ENCODE data around the gene SLC38A10.

Gene SLC38A10

DNA sequence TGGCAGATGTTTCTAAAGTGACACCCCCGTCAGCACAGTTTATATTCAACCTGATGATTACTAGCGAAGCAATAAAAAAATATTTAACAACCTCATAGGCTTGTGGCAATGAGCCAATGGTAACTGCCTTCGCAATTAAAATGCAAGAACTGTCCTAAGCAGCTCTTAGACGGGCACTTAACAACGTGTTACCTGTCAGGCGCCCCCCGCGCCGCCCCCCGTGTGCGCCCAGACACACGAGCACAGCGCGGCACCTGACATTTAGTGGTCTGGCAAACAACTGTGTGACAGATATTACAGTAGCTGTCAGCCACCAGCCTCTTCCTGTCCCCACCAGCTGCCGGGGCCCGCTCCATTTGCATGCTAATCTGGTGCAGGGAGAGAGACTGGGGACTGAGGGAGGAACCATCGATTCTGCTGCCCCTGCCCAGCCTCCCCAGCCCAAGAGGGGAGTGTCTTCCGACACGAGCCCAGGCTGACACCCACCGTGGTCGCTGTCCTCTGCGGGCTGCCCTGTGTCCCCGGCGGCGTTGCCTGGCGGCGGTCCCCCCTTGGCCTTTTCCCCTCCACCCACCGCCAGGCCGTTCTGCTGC is 43.3 kb downstream of the SLC38A10 start:
- no peak for DNase-seq

DNA sequence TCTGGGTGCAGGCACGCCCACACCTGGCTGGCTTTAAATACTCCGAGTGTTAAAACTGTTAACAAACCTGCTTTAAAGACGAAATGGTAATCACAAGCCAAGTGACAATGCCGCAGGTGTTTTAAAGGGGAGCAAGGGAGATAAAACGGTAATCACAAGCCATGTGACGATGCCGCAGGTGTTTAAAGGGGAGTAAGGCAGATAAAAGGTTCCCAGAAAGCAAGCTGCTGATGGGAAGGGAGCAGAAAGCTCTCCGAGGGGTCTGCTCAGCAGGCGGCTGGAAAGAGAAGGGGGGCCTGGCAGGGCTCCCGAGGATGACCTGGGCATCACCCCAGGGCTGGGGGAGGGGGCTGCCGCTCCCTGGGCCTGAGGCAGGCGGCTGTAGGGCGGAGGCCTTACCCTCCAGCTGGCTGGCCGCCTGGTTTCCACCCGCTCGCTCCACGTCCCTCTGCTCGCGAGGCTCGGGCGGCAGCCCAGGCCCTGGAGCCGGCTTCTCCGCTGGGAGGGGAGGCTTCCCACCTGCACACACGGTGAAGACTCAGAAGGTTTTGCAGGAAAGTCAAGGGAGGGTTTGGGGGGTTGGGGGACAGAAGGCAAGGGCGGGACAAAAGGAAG is 43.9 kb downstream of the SLC38A10 start:
- no peak for DNase-seq

DNA sequence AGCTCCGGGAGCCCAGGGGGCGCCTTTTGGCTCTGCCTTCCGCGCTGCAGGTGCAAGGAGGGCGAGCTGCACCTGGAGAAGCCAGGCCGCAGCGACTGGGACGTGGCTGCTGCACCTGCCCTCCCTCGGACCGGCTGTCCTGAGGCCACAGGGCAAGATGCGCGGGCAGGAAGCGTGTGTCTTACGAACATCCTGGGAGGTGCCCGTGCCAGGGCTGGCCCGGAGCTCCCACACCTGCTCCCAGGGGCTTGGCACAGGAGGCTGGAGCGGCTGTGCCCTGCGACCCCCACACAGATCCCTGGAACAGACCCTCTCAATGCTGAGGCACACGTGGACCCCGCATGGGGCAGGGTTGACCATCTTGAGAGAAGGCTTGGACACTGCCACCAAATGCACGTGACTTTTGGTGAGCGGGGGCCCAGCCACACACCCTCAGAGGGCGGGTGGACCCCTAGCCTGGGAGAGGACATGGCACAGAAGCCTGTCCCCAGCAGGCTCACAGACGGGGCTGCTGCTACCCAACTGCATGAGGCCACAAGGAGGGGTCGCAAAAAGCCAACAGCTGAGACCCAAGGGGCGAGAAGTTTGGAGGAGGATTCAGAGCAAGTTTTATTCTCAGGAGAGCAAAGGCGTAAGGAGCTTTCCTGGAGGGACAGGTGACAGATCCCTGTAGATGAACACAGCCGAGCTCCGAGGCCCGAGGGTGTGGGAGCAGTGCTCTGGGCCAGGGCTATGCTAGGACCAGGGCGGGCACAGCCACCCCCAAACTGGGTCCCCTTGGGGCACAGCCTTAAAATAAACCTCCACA is 44.6 kb downstream of the SLC38A10 start:
- no peak for DNase-seq

DNA sequence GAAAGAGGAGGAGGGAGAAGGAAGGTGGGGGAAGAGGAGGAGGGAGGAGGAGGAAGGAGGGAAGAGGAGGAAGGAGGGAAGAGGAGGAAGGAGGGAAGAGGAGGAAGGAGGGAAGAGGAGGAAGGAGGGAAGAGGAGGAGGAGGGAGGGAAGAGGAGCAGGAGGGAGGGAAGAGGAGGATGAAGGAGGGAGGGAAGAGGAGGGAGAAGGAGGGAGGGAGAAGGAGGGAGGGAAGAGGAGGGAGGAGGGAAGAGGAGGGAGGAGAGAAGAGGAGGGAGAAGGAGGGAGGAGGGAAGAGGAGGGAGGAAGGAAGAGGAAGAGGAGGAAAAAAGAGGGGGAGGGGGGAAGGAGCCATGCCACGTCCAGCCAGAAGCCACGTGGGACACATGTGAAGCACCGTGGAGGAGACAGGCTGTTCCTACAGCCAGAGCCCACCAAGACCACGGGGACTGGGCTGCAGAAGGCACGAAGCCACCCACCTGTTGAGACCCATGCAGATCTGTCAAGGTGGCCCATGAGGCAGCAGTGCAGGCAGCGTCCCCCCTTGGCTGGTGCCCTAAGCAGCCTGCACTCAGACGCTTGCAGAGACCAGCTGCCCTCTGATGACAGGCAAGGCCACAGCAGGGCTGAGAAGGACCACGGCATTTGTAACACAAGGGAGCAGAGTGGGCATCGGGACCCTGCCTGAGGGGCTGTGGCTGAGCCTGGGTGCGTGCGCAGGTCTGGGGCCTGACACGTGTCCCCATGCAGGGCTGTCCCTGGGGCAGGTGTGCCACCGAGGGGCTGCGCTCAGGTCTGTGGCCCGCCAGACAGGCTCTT is 45.7 kb downstream of the SLC38A10 start:
- no peak for DNase-seq

DNA sequence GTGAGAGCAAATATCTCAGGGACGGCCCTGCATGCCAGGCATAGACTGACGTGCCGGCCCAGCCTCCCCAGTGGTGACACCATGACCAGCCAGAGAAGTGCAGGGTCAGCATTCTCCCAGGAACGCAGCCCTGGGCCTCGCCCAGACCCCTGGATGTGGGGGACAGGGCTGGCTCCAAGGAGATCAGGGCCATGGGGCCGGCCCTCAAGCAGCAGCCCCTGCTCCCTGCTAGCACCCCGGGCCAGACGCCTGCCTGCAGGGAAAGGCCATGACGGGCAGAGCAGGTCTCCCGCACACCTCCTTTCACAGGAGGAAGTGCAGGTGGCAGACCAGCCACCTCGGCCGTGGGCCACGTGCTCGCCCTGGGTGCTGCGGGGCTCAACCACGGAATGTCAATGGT is 46.5 kb downstream of the SLC38A10 start:
- no peak for DNase-seq

DNA sequence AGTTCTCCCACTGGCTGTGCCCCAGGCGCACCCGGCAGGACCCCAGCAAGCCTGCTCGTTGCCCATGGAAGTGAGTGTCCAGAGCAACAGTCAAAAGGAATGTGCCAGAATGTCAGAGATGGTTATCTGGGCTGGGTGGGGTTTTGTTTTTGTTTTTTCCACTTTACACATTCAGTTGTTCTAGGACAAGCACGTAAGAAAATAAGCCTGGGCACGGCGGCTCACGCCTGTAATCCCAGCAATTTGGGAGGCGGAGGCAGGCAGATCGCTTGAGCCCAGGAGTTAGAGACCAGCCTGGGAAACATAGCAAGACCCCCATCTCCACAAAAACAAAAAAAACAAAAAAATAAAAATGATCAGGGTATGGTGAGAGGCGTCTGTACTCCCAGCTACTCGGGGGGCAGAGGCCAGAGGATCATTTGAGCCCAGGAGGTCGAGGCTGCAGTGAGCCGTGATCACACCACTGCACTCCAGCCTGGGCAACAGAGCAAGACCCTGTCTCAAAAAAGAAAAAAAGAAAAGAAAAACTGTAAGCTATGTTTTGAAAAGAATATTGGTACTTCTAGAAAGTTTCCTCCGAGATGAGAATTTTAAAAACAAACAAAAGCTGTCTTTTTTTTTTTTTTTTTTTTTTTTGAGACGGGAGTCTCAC is 47.6 kb downstream of the SLC38A10 start:
- DNase-seq, result no peak

DNA sequence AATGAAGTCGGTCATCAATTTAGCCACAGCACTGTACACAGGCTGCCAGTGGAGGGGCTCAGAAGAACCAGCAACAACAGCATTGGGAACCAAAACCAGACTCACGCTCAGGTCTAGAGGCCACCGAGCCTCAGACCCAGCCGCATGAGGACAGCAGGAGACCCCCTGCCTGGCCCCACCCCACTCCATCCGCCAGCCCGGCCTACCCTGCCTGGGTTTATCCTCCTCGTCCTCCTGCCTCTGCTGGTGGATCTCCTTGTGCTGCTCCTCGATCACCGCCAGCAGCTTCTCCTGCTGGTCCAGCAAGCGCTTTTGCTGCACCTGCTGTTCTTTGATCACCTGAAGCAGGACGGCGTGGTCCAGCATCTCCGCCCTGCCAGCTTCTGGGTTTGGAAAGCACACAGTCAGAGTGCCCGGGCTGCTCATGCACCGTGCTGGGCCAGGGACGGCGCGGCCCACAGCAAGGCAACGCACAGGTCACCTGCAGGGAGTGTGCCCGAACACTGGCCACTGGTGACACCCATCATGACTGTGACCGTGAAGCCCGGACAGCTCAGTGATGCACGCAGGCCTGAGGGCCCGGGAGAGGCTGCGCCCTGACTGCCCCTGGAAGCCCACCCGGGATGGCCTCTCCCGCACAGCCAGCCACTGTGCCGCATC is 48.3 kb downstream of the SLC38A10 start:
- no peak for DNase-seq

DNA sequence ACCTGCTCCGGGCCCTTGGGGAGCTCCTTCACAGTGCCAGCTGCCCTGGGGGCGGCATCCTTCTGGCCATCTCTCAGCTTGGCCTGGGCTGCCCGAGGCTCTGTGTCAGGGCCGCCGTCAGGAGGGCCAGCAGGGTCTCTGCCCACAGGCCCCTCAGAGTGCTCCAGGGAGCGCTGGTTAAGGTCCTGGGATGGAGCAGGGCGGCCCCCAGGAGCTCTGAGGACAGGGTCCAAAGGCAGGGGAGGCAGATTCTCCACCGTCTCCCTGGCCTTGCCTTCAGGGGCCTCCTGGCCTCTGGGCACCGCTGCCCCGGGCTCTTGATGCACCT is 48.8 kb downstream of the SLC38A10 start:
- no peak for DNase-seq

DNA sequence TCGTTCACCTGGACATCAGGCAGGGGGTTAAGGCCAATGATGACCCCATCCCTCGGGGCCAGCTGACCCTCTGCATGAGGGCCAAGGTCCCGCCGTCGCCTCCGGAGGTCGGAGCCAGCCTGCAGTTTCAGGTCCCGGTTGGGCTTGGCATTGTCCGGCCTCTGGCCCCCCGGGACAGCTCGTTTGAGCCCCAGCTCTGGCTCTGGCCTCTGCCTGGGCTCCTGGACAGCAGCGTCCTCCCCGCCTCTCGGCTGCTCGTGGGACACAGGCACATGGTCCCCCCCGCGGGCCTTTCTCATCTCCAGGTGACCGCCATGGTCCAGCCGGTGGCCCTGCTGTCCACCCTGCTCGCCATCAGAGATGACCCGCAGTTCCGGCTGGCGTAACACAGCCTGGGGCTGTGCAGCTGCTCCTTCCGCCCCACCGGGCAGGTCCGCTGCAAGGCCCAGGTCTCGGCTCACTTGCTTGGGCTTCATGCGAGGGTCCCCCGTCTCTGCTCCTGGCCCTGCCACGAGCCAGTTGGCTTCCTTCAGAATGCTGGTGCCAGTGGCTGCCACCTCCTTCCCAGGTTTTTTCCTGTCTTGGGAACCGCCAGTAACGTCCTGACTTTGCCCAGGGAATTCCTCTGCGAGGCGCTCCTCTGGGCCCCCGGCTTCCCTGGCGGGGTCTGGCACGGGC is 49.3 kb downstream of the SLC38A10 start:
- DNase-seq, result no peak

DNA sequence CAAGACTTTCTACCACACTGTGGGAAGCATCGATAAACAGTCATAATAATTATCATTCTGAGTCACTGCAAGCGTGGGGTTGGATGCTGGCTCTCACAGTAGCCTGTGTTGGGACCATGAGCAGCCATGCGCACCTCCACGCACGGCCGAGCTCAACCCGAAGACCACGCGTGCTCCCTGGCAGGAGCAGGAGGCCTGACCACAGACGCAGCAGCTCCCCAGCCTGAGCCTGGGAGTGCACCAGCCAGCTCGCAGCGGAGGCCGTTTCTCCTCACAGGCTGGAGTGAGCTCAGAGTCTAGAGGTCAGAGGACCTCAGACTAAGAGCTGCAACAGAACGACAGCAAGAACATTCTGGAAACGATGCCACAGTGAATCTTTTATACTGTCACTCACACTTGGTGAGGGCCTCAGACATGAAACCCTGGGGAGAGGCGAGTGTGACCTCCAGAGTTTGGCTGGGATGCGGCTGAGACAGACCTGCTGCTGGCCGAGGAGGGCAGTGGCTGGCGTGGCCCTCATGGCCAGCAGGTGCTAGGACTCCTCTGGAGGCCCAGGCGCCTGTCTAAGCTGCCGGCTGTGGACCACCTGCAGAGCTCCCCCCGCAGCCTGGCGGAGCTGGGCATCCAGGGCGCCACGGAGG is 50.0 kb downstream of the SLC38A10 start:
- no peak for DNase-seq

DNA sequence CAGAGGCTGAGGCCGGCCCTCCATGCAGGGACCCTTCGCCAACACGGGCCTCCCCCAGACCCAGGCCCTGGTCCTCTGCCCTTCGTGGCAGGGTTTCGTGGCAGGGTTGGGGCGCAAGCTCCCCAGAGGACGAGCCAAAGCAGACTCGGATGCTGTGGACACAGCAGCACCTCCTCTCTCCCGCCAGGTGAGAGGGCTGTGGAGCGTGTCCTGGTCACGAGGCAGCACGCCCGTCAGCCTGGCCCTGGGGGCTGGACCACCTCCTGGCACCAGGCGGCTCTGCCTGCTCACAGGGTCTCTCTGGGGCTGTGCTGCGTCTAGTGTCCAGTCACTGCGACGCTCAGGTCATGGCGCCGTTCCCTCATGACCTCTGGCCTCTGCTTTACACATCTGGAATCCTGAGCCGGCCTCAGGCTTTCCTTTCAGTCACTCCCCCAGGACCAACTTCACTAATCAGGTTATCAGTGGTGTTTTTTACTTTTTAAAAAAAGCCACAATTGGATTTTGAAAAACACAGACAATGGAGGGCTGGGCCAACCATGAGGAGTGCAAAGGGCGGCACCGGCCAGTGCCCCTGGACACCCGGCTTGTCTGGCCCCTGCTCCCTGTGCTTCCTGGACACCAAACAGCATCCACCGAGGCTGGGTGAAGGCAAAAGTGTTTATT is 50.6 kb downstream of the SLC38A10 start:
- no peak for DNase-seq

DNA sequence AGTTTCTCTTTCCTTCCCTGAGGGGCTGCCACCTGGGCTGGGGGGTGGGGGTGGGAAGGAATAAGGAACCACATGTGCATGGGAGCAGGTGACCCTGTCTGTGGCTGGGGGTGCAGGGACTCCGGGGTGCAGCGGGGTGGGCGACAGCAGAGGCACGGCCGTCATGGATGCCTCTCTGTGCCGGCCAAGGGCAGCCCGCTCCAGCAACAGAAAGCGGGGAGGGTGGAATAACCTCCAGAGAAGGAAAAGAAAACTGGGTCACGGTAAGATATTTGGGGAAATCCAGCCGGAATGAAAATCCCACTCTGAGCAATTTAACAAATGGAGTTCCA is 51.8 kb downstream of the SLC38A10 start:
- DNase-seq, result no peak

DNA sequence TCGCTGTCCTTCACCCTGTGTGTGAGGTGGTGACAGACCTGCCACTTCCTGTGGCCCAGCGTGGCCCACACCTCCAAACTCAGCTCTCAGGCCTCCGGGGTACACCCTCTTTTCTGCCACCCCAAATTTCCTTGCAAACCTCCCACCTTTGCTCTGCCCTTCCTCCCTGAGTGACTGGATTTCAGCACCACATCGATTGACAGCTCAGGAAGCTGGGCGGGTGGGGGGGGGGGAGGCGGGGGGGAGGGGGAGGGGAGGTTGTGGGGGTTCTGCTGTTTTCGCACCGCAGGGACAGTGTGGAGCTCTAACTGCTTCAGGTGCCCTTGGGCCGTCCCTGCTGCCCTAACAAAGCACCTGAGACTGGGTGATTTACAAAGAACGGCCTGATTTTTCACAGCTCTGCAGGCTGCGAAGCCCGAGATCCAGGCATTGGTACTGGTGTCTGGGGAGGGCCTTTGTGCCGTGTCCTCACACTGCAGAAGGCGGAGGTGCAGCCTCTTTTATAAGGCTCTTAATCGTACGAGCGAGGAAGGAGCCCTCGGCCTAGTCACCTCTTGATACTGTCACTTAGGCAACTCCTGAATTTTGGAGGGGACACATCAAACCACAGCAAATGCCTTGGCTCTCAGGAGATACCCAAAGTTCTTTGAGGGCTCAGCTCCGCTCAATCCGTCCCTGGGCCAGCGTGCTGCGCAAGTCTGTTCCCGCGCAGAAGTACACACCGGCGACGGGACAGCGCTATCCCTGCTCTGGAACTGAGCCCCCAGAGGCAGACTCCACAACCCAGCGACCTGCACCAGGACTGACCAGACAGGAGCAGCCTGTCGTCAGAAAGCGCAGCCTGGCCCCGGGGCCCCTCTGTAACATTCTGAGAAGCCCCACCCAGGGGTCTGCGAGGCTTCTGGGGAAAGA is 52.4 kb downstream of the SLC38A10 start:
- no peak for DNase-seq

DNA sequence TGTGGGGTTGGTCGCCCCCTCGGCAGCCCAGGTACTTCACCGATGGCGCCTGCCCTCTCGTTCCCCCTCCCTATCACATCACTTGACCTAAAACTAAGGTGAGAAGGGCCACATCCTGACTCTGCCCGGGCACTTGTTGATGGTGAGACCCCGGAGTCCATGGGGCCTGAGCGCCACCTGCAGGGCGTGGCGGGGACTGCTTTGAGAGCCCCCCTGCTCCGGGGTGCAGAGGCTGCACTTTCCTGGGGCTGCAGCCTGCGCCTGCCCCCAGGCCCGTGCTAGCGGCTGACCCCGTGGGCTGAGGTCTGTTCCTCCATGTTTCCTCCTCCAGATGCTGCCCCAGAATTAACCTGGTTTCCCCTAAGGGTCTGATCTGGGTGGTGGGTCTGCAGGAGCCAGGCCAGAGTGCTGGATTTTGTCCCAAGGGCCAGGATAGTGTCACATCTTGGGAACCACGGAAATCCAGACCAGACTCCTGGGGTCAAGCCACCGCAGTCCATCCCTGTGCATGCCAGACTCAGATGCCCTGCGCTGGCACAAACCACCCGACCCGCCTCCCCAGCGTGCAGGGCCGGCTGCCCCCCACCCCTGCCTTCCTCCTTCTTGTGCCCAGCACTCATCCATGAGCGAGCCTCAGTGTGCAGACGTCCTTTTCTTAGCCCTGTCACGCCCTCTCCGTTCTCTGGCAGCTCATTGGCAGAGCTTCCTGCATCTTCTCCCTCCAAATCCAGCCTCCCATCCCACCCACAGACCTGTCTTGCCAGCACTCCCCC is 53.3 kb downstream of the SLC38A10 start:
- peak; percentile 31 for DNase-seq

DNA sequence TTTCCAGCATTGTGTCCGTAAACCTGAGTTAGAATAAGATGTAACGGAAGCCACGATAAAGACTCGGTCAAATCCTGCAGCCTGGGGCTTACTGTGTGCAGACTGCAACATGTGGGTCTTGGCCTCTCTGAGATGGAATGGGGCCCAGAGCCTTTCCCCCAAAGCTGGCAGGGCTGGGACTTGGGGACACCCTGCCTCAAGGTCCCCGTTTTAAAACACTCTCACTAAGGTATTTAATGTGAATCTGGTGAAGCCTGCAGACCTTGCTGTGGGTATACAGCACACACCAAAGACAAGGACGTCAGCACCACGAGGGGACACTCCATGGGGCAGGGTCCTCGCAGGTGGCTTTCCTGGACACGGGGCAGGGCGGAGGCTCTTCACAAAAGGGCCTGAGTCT is 53.9 kb downstream of the SLC38A10 start:
- no peak for DNase-seq

DNA sequence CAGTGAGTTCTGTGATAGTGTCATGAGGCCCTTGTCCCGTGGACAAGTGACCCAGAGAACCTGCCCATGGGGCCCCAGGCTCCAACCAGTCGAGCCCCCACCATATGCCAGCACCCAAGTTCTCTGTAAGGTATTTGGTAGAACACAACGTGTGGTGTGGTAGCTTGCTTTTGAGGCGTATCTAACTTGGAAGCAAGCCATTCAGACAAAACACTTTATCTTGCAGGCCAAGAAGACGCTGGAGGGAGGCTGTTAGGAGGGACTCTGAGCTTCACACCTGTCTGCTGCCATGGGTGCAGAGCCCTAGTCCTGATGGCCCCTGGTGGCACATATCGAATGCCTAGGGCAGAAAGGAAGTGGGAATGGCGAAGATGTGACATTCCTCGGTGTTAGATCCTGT is 54.3 kb downstream of the SLC38A10 start:
- DNase-seq, result no peak

DNA sequence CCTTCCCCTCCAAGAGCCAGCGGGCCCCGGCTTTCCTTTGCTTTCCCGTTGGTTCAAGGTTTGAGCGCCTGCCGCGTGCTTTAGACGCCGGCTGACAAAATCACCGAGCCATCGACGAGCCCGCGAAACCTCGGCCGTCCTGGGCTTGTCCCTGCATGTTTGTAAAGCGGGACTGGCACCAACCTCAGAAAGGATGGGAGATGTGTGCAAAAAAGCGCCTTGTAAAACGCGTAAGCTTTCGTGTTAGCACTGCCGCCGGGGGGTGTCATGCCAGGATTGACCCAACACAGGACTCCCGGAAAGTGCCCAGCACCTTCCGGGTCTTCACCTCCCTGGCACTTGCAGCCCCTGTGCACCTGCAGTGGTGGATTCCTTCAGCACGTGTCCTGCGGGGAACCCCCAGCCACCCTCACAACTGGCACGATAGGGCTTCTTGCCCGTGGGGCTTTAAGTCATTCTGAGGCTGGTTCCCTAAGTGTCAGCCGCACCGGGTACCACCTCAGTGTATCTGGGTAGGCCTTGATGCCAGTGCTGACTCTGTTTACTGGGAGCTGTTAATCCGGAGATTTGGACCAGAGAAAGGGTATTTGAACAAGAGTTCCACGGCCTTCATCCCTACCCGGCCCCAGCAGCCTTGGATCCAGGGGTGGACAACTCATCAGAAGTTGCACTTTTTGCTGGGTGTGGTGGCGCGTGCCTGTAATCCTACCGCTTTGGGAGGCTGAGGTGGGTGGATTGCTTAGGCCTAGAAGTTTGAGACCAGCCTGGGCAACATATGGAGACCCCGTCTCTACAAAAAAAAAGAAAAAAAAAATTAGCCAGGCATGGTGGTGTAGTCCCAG is 55.2 kb downstream of the SLC38A10 start:
- DNase-seq, result no peak
